ENCODE data around the gene ITSN1. TPM values are rescaled to one million over a fixed set of nuclear protein-coding genes. Genes with fewer than 3 reads are reported as not detected.

Gene ITSN1
- total RNA-seq, 1 donor from 2014 or later = 44.0 TPM

- DNase-seq (ENCODE audit: extremely low spot score, unreplicated experiment) = no peak
- Mint-ChIP-seq H3K27me3 (ENCODE audit: unreplicated experiment) (no peaks in the 10 kb centered on the region), H3K4me1 (ENCODE audit: unreplicated experiment) (peaks cover 34% of the 10 kb centered on the region), H3K9me3 (ENCODE audit: unreplicated experiment) (peaks cover 15% of the 10 kb centered on the region), H3K27ac (ENCODE audit: unreplicated experiment) (peak overlapping the region; percentile 36), H3K4me3 (ENCODE audit: unreplicated experiment) (no peak overlapping the region), H3K36me3 (ENCODE audit: unreplicated experiment) (peaks cover 9% of the 10 kb centered on the region)
- no peak for TF ChIP-seq CTCF (IDR thresholded peaks at IDR 0.05)
These were observed 15.0 kb downstream of the ITSN1 start for GRCh38 chr21:33657124-33657820.

GRCh38 chr21:33658919-33659567 lies 16.7 kb downstream of the ITSN1 start:
- peaks cover 15% of the 10 kb centered on the region for H3K9me3 Mint-ChIP-seq (ENCODE audit: unreplicated experiment)

GRCh38 chr21:33659568-33659949 lies 17.3 kb downstream of the ITSN1 start:
- Mint-ChIP-seq H3K4me1 (ENCODE audit: unreplicated experiment) (peaks cover 32% of the 10 kb centered on the region), H3K4me3 (ENCODE audit: unreplicated experiment) (no peak overlapping the region), H3K27me3 (ENCODE audit: unreplicated experiment) (no peaks in the 10 kb centered on the region), H3K27ac (ENCODE audit: unreplicated experiment) (no peak overlapping the region), H3K36me3 (ENCODE audit: unreplicated experiment) (peaks cover 9% of the 10 kb centered on the region), H3K9me3 (ENCODE audit: unreplicated experiment) (peaks cover 15% of the 10 kb centered on the region)
- DNase-seq (ENCODE audit: extremely low spot score, unreplicated experiment) = no peak
- no peak for TF ChIP-seq CTCF (IDR thresholded peaks at IDR 0.05)

More at GRCh38 chr21:33658919-33659567, 16.7 kb downstream of the ITSN1 start:
- H3K4me1 Mint-ChIP-seq (ENCODE audit: unreplicated experiment) = peaks cover 34% of the 10 kb centered on the region
- TF ChIP-seq CTCF (IDR thresholded peaks at IDR 0.05) = no peak
- no peak overlapping the region for H3K27ac Mint-ChIP-seq (ENCODE audit: unreplicated experiment)
- no peaks in the 10 kb centered on the region for H3K27me3 Mint-ChIP-seq (ENCODE audit: unreplicated experiment)
- peaks cover 9% of the 10 kb centered on the region for H3K36me3 Mint-ChIP-seq (ENCODE audit: unreplicated experiment)
- no peak for DNase-seq (ENCODE audit: extremely low spot score, unreplicated experiment)
- no peak overlapping the region for H3K4me3 Mint-ChIP-seq (ENCODE audit: unreplicated experiment)

- TF ChIP-seq CTCF (IDR thresholded peaks at IDR 0.05) = no peak
These were observed 18.1 kb downstream of the ITSN1 start for GRCh38 chr21:33660406-33660805.

GRCh38 chr21:33661146-33661545 lies 18.8 kb downstream of the ITSN1 start:
- H3K9me3 Mint-ChIP-seq (ENCODE audit: unreplicated experiment) = peaks cover 15% of the 10 kb centered on the region
- no peak for DNase-seq (ENCODE audit: extremely low spot score, unreplicated experiment)
- no peak overlapping the region for H3K4me3 Mint-ChIP-seq (ENCODE audit: unreplicated experiment)
- peaks cover 9% of the 10 kb centered on the region for H3K36me3 Mint-ChIP-seq (ENCODE audit: unreplicated experiment)
- H3K27me3 Mint-ChIP-seq (ENCODE audit: unreplicated experiment) = no peaks in the 10 kb centered on the region
- H3K4me1 Mint-ChIP-seq (ENCODE audit: unreplicated experiment) = peaks cover 20% of the 10 kb centered on the region
- H3K27ac Mint-ChIP-seq (ENCODE audit: unreplicated experiment) = no peak overlapping the region
- TF ChIP-seq CTCF (IDR thresholded peaks at IDR 0.05) = no peak

More at GRCh38 chr21:33660406-33660805, 18.1 kb downstream of the ITSN1 start:
- Mint-ChIP-seq H3K9me3 (ENCODE audit: unreplicated experiment) (peaks cover 15% of the 10 kb centered on the region), H3K4me3 (ENCODE audit: unreplicated experiment) (no peak overlapping the region), H3K4me1 (ENCODE audit: unreplicated experiment) (peaks cover 27% of the 10 kb centered on the region), H3K27me3 (ENCODE audit: unreplicated experiment) (no peaks in the 10 kb centered on the region), H3K36me3 (ENCODE audit: unreplicated experiment) (peaks cover 9% of the 10 kb centered on the region), H3K27ac (ENCODE audit: unreplicated experiment) (no peak overlapping the region)
- DNase-seq (ENCODE audit: extremely low spot score, unreplicated experiment) = no peak

Measured in osteocyte (in vitro differentiated cells).